Endometrial microvascular endothelial cells (primary cell): ENCODE measurements around the gene ZNF416. TPM values are rescaled to one million over a fixed set of nuclear protein-coding genes. Genes with fewer than 3 reads are reported as not detected.

Source experiments
- in situ Hi-C: cut with HindIII; loops from 2 replicates; pipeline ENCODE4 v1.10.0; 2017; ENCODE audit warnings: low sequenced_read_pairs, low pct_unique_long_range_greater_than_20kb; ENCODE audit errors: inconsistent ontology term
- total RNA-seq: library from RNA; depleted of rRNA; stranded (reverse); fragments of >200 nt; gene quantifications from one replicate; pipeline ENCODE4 v1.2.3, GENCODE V29; 2015; ENCODE audit errors: inconsistent ontology term

ZNF416 gene
- total RNA-seq, 1 donor from 2014 or later = 2.5 TPM

- in situ Hi-C loops = no loop called here
Measured at GRCh38 chr19:57560049-57560491, 18.6 kb downstream of the ZNF416 start.

GRCh38 chr19:57559404-57560025 lies 19.2 kb downstream of the ZNF416 start, which contains the start of gene ZNF550:
TSS of gene ZNF550 (minus strand) at chr19:57559863. CDS start at chr19:57559682, 181 bp downstream.
- in situ Hi-C loops = no loop called here

GRCh38 chr19:57559008-57559403 lies 19.7 kb downstream of the ZNF416 start:
- in situ Hi-C loops = no loop called here

GRCh38 chr19:57558525-57558924 lies 20.2 kb downstream of the ZNF416 start:
- in situ Hi-C loops = no loop called here

GRCh38 chr19:57557659-57558058 lies 21.1 kb downstream of the ZNF416 start:
- in situ Hi-C loops = no loop called here

- in situ Hi-C loops = no loop called here
Measured at GRCh38 chr19:57552432-57552831, 26.3 kb downstream of the ZNF416 start.

GRCh38 chr19:57546513-57546912 lies 32.2 kb downstream of the ZNF416 start:
- in situ Hi-C loops = no loop called here

GRCh38 chr19:57537953-57538547 lies 40.7 kb downstream of the ZNF416 start:
- in situ Hi-C loops = no loop called here

- in situ Hi-C loops = no loop called here
Measured at GRCh38 chr19:57527136-57527881, 51.4 kb downstream of the ZNF416 start, which contains the start of gene ZNF549. TSS of gene ZNF549 (plus strand) at chr19:57527356. CDS start at chr19:57527574, 218 bp downstream.

Other genes starting within 250 kb of the ZNF416 start
- 5.2 TPM for gene ZNF304, start 227.6 kb downstream of the ZNF416 start, total RNA-seq
- 12.8 TPM for gene TRAPPC2B, start 215.4 kb downstream of the ZNF416 start, total RNA-seq
- 2.1 TPM for gene ZNF547, start 215.4 kb downstream of the ZNF416 start, total RNA-seq
- 7.5 TPM for gene ZNF548, start 189.1 kb downstream of the ZNF416 start, total RNA-seq
- gene ZNF17, start 167.8 kb downstream of the ZNF416 start, total RNA-seq = 4.5 TPM
- 6.3 TPM for gene ZNF749, start 143.6 kb downstream of the ZNF416 start, total RNA-seq
- gene VN1R1, start 121.8 kb downstream of the ZNF416 start, total RNA-seq = not detected
- 4.7 TPM for gene ZNF772, start 101.3 kb downstream of the ZNF416 start, total RNA-seq
- gene ZNF419, start 91.2 kb downstream of the ZNF416 start, total RNA-seq = 5.9 TPM
- 2.0 TPM for gene ZNF773, start 79.0 kb downstream of the ZNF416 start, total RNA-seq
- gene ZNF549, start 51.6 kb downstream of the ZNF416 start, total RNA-seq = 1.0 TPM
- 3.1 TPM for gene ZNF550, start 19.0 kb downstream of the ZNF416 start, total RNA-seq
- gene ZIK1, start 5.2 kb upstream of the ZNF416 start, total RNA-seq = 0.28 TPM
- gene ZNF530, start 21.0 kb upstream of the ZNF416 start, total RNA-seq = 14.5 TPM
- 5.9 TPM for gene ZNF134, start 35.3 kb upstream of the ZNF416 start, total RNA-seq
- gene ZNF211, start 54.3 kb upstream of the ZNF416 start, total RNA-seq = 1.7 TPM
- not detected for gene ZSCAN4, start 90.0 kb upstream of the ZNF416 start, total RNA-seq
- gene ZNF551, start 103.1 kb upstream of the ZNF416 start, total RNA-seq = 5.1 TPM
- gene ZNF154, start 130.3 kb upstream of the ZNF416 start, total RNA-seq = under 0.01 TPM
- 4.1 TPM for gene ZNF671, start 148.7 kb upstream of the ZNF416 start, total RNA-seq
- gene ZNF776, start 167.9 kb upstream of the ZNF416 start, total RNA-seq = 6.3 TPM
- gene ZNF586, start 190.8 kb upstream of the ZNF416 start, total RNA-seq = 11.5 TPM
- gene ZNF552, start 236.0 kb upstream of the ZNF416 start, total RNA-seq = 3.4 TPM